ENCODE measurements around the gene ROCK2. TPM values are rescaled to one million over a fixed set of nuclear protein-coding genes. Genes with fewer than 3 reads are reported as not detected.

Gene ROCK2
- total RNA-seq, 1 experiment from 2014 or later, result 64.4 TPM

- Histone ChIP-seq H3K36me3 (ENCODE audit: control insufficient read depth, insufficient read depth, low read length) (no peaks in the 10 kb centered on the region), H3K9me3 (no peaks in the 10 kb centered on the region), H3K4me1 (no peaks in the 10 kb centered on the region), H3K27me3 (replicated peaks; ENCODE audit: control insufficient read depth, insufficient read depth, low read length) (no peaks in the 10 kb centered on the region), H3K4me3 (ENCODE audit: low read depth, low read length) (no peak overlapping the region)
- Mint-ChIP-seq H3K4me1 (ENCODE audit: low read depth, unreplicated experiment) (no peaks in the 10 kb centered on the region), H3K27me3 (ENCODE audit: insufficient read depth, unreplicated experiment) (no peaks in the 10 kb centered on the region), H3K27ac (ENCODE audit: unreplicated experiment) (no peak overlapping the region), H3K36me3 (ENCODE audit: insufficient read depth, unreplicated experiment) (no peaks in the 10 kb centered on the region), H3K4me3 (ENCODE audit: unreplicated experiment) (no peak overlapping the region), H3K9me3 (ENCODE audit: unreplicated experiment) (no peaks in the 10 kb centered on the region)
- CTCF ChIA-PET, result no interaction called here
- DNase-seq, result no peak
- intact Hi-C loops (cut with micrococcal nuclease; ENCODE audit: unreplicated experiment), result no loop called here
- no peak for TF ChIP-seq CTCF (IDR thresholded peaks at IDR 0.05; ENCODE audit: insufficient read depth in 1 of 2, low read depth in 1 of 2, low read length in 1 of 2, severe bottlenecking in 1 of 2, unreplicated experiment in 1 of 2)
- POLR2A ChIA-PET, result no interaction called here
- BruUV-seq (replicated peaks), result no TSS peak
These were observed 17.7 kb downstream of the ROCK2 start for GRCh38 chr2:11326677-11327211.

- no peaks in the 10 kb centered on the region for H3K36me3 ChIP-seq (ENCODE audit: control insufficient read depth, insufficient read depth, low read length)
- POLR2A ChIA-PET, result no interaction called here
- CTCF ChIA-PET, result no interaction called here
- H3K4me1 Mint-ChIP-seq (ENCODE audit: low read depth, unreplicated experiment), result no peaks in the 10 kb centered on the region
- H3K9me3 Mint-ChIP-seq (ENCODE audit: unreplicated experiment), result no peaks in the 10 kb centered on the region
- no peak overlapping the region for H3K27ac Mint-ChIP-seq (ENCODE audit: unreplicated experiment)
- H3K4me3 Mint-ChIP-seq (ENCODE audit: unreplicated experiment), result no peak overlapping the region
- no peaks in the 10 kb centered on the region for H3K9me3 ChIP-seq
- no peak overlapping the region for H3K4me3 ChIP-seq (ENCODE audit: low read depth, low read length)
- no peak for TF ChIP-seq CTCF (IDR thresholded peaks at IDR 0.05; ENCODE audit: insufficient read depth in 1 of 2, low read depth in 1 of 2, low read length in 1 of 2, severe bottlenecking in 1 of 2, unreplicated experiment in 1 of 2)
- intact Hi-C loops (cut with micrococcal nuclease; ENCODE audit: unreplicated experiment), result no loop called here
- no peaks in the 10 kb centered on the region for H3K27me3 ChIP-seq (replicated peaks; ENCODE audit: control insufficient read depth, insufficient read depth, low read length)
- H3K4me1 ChIP-seq, result no peaks in the 10 kb centered on the region
- BruUV-seq (replicated peaks), result no TSS peak
- DNase-seq, result no peak
- H3K36me3 Mint-ChIP-seq (ENCODE audit: insufficient read depth, unreplicated experiment), result no peaks in the 10 kb centered on the region
- no peaks in the 10 kb centered on the region for H3K27me3 Mint-ChIP-seq (ENCODE audit: insufficient read depth, unreplicated experiment)
These were observed 18.3 kb downstream of the ROCK2 start for GRCh38 chr2:11325961-11326676.

GRCh38 chr2:11321847-11322246 lies 22.6 kb downstream of the ROCK2 start:
- ChIA-PET CTCF (no interaction called here), POLR2A (no interaction called here)
- no peak overlapping the region for H3K4me3 ChIP-seq (ENCODE audit: low read depth, low read length)
- no TSS peak for BruUV-seq (replicated peaks)
- Mint-ChIP-seq H3K4me3 (ENCODE audit: unreplicated experiment) (no peak overlapping the region), H3K27ac (ENCODE audit: unreplicated experiment) (no peak overlapping the region), H3K9me3 (ENCODE audit: unreplicated experiment) (no peaks in the 10 kb centered on the region), H3K27me3 (ENCODE audit: insufficient read depth, unreplicated experiment) (no peaks in the 10 kb centered on the region), H3K4me1 (ENCODE audit: low read depth, unreplicated experiment) (no peaks in the 10 kb centered on the region), H3K36me3 (ENCODE audit: insufficient read depth, unreplicated experiment) (no peaks in the 10 kb centered on the region)
- H3K9me3 ChIP-seq, result no peaks in the 10 kb centered on the region
- H3K4me1 ChIP-seq, result no peaks in the 10 kb centered on the region
- no peak for TF ChIP-seq CTCF (IDR thresholded peaks at IDR 0.05; ENCODE audit: insufficient read depth in 1 of 2, low read depth in 1 of 2, low read length in 1 of 2, severe bottlenecking in 1 of 2, unreplicated experiment in 1 of 2)
- no peaks in the 10 kb centered on the region for H3K36me3 ChIP-seq (ENCODE audit: control insufficient read depth, insufficient read depth, low read length)
- H3K27me3 ChIP-seq (replicated peaks; ENCODE audit: control insufficient read depth, insufficient read depth, low read length), result no peaks in the 10 kb centered on the region
- DNase-seq, result no peak
- intact Hi-C loops (cut with micrococcal nuclease; ENCODE audit: unreplicated experiment), result no loop called here
